ENCODE measurements around the gene MT1A. TPM values are rescaled to one million over a fixed set of nuclear protein-coding genes. Genes with fewer than 3 reads are reported as not detected.

Gene MT1A
- total RNA-seq, 2 donors from 2014 or later = 0.74 to 1.5 TPM

GRCh38 chr16:56629531-56629930 is 8.9 kb upstream of the MT1A start:
- DNase-seq (no peak), ATAC-seq (replicated peaks in 1 of 2) (no peak)
- no peak overlapping the region for H3K27ac Mint-ChIP-seq
- H3K36me3 Mint-ChIP-seq (ENCODE audit: insufficient read depth in 2 of 2) = peaks cover 0 to 1% of the 10 kb centered on the region in 2 donors
- H3K27me3 Mint-ChIP-seq (ENCODE audit: low read depth) = peaks cover 44% of the 10 kb centered on the region
- peaks cover 36% of the 10 kb centered on the region for H3K4me1 Mint-ChIP-seq (ENCODE audit: low read depth)
- no peak overlapping the region for H3K4me3 Mint-ChIP-seq
- no peaks in the 10 kb centered on the region for H3K9me3 Mint-ChIP-seq

GRCh38 chr16:56630134-56630533 is 8.3 kb upstream of the MT1A start:
- H3K36me3 Mint-ChIP-seq (ENCODE audit: insufficient read depth in 2 of 2) = no peaks in the 10 kb centered on the region
- H3K9me3 Mint-ChIP-seq = no peaks in the 10 kb centered on the region
- ATAC-seq (replicated peaks in 1 of 2) (peak in 1 of 2 donors; percentile 34), DNase-seq (no peak)
- H3K27me3 Mint-ChIP-seq (ENCODE audit: low read depth) = peaks cover 50% of the 10 kb centered on the region
- H3K27ac Mint-ChIP-seq = no peak overlapping the region
- peaks cover 42% of the 10 kb centered on the region for H3K4me1 Mint-ChIP-seq (ENCODE audit: low read depth)
- no peak overlapping the region for H3K4me3 Mint-ChIP-seq

GRCh38 chr16:56631197-56631596 is 7.3 kb upstream of the MT1A start:
- H3K9me3 Mint-ChIP-seq = no peaks in the 10 kb centered on the region
- peaks cover 60% of the 10 kb centered on the region for H3K27me3 Mint-ChIP-seq (ENCODE audit: low read depth)
- H3K4me1 Mint-ChIP-seq (ENCODE audit: low read depth) = peaks cover 43% of the 10 kb centered on the region
- H3K27ac Mint-ChIP-seq = no peak overlapping the region
- no peaks in the 10 kb centered on the region for H3K36me3 Mint-ChIP-seq (ENCODE audit: insufficient read depth in 2 of 2)
- no peak for DNase-seq
- no peak for ATAC-seq (replicated peaks in 1 of 2)
- H3K4me3 Mint-ChIP-seq = peak overlapping the region; percentile 76 to 85

- ATAC-seq (replicated peaks in 1 of 2) = no peak
- Mint-ChIP-seq H3K27ac (no peak overlapping the region), H3K4me3 (peak overlapping the region; percentile 76 to 85), H3K27me3 (ENCODE audit: low read depth) (peaks cover 66% of the 10 kb centered on the region), H3K4me1 (ENCODE audit: low read depth) (peaks cover 43% of the 10 kb centered on the region), H3K36me3 (ENCODE audit: insufficient read depth in 2 of 2) (no peaks in the 10 kb centered on the region), H3K9me3 (no peaks in the 10 kb centered on the region)
- DNase-seq = no peak
Observed at GRCh38 chr16:56631832-56632155, 6.7 kb upstream of the MT1A start.

- peaks cover 71% of the 10 kb centered on the region for H3K27me3 Mint-ChIP-seq (ENCODE audit: low read depth)
- peak in 1 of 2 donors; percentile 39 for DNase-seq
Observed at GRCh38 chr16:56632156-56632847, 6.2 kb upstream of the MT1A start, which contains the start of gene MT1M. Gene MT1M (plus strand): TSS chr16:56632659. CDS start chr16:56632732, 73 bp downstream.

GRCh38 chr16:56632848-56633365 is 5.6 kb upstream of the MT1A start:
- H3K27me3 Mint-ChIP-seq (ENCODE audit: low read depth) = peaks cover 77% of the 10 kb centered on the region
- peaks cover 52% of the 10 kb centered on the region for H3K4me1 Mint-ChIP-seq (ENCODE audit: low read depth)

More at GRCh38 chr16:56632156-56632847, 6.2 kb upstream of the MT1A start, which contains the start of gene MT1M:
- H3K27ac Mint-ChIP-seq = no peak within 1 kb of the TSS
- peaks cover 47% of the 10 kb centered on the region for H3K4me1 Mint-ChIP-seq (ENCODE audit: low read depth)
- peak; percentile 59 to 70 for ATAC-seq (replicated peaks in 1 of 2)
- peak within 1 kb of the TSS; percentile 76 to 85 for H3K4me3 Mint-ChIP-seq
- no peaks in the 10 kb centered on the region for H3K36me3 Mint-ChIP-seq (ENCODE audit: insufficient read depth in 2 of 2)
- H3K9me3 Mint-ChIP-seq = no peaks in the 10 kb centered on the region

DNA sequence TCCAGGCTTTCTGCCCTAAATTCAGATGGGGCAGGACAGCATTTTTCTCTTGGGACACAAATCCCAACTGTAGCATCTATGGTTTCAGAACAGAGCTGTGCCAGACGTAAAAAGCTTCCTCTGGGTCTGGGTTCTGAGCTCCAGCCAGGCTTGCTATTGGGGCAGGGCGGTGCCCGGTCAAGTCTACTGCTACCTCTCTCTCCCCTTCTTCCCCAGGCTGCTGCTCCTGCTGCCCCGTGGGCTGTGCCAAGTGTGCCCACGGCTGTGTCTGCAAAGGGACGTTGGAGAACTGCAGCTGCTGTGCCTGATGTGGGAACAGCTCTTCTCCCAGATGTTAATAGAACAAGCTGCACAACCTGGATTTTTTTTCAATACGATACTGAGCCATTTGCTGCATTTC is 4.9 kb upstream of the MT1A start:
- Mint-ChIP-seq H3K9me3 (no peaks in the 10 kb centered on the region), H3K27ac (no peak overlapping the region), H3K36me3 (ENCODE audit: insufficient read depth in 2 of 2) (no peaks in the 10 kb centered on the region), H3K27me3 (ENCODE audit: low read depth) (peaks cover 83% of the 10 kb centered on the region), H3K4me3 (no peak overlapping the region), H3K4me1 (ENCODE audit: low read depth) (peaks cover 56% of the 10 kb centered on the region)
- DNase-seq (no peak), ATAC-seq (replicated peaks in 1 of 2) (no peak)

More at GRCh38 chr16:56632848-56633365, 5.6 kb upstream of the MT1A start:
- H3K9me3 Mint-ChIP-seq = no peaks in the 10 kb centered on the region
- ATAC-seq (replicated peaks in 1 of 2) (no peak), DNase-seq (no peak)
- peak overlapping the region; percentile 76 to 85 for H3K4me3 Mint-ChIP-seq
- no peaks in the 10 kb centered on the region for H3K36me3 Mint-ChIP-seq (ENCODE audit: insufficient read depth in 2 of 2)
- no peak overlapping the region for H3K27ac Mint-ChIP-seq

DNA sequence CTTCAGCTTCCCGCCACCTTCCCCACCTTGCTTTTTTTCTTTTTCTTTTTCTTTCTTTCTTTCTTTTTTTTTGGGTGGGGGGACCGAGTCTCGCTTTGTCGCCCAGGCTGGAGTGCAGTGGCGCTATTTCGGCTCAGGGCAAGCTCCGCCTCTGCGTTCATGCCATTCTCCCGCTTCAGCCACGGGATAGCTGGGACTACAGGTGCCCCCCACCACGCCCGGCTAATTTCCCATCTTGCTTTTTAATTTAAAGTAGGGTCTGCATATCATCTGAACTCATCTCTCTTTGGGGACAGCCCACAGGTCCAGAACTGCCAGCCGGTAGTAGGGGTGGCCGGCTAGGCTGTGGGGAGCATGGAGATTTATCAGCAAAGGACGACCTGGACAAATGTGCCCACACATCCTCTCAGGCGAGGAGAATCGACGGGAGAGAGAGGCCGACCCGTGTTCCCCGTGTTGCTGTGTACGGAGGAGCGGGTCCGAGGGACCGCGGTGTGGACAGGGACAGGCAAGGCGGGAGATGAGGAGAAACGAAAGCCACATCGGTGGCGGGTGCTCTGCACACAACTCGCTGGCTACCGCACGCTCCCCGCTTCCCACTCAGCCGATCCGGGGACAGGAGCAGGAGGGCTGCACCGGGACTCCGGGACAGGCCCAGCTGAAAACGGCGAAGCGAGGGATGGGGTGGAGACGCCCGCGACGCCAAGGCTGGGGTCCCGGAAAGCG is 3.6 kb upstream of the MT1A start:
- no peak for DNase-seq
- ATAC-seq (replicated peaks in 1 of 2) = no peak
- no peaks in the 10 kb centered on the region for H3K36me3 Mint-ChIP-seq (ENCODE audit: insufficient read depth in 2 of 2)
- H3K27me3 Mint-ChIP-seq (ENCODE audit: low read depth) = peaks cover 95% of the 10 kb centered on the region
- H3K9me3 Mint-ChIP-seq = no peaks in the 10 kb centered on the region
- peak overlapping the region; percentile 68 to 84 for H3K4me3 Mint-ChIP-seq
- peaks cover 55% of the 10 kb centered on the region for H3K4me1 Mint-ChIP-seq (ENCODE audit: low read depth)
- H3K27ac Mint-ChIP-seq = no peak overlapping the region

GRCh38 chr16:56635441-56635967 is 3.0 kb upstream of the MT1A start:
- ATAC-seq (replicated peaks in 1 of 2) (no peak), DNase-seq (no peak)
- no peak overlapping the region for H3K27ac Mint-ChIP-seq
- no peaks in the 10 kb centered on the region for H3K36me3 Mint-ChIP-seq (ENCODE audit: insufficient read depth in 2 of 2)
- peaks cover 95% of the 10 kb centered on the region for H3K27me3 Mint-ChIP-seq (ENCODE audit: low read depth)
- peaks cover 49% of the 10 kb centered on the region for H3K4me1 Mint-ChIP-seq (ENCODE audit: low read depth)
- H3K9me3 Mint-ChIP-seq = no peaks in the 10 kb centered on the region
- H3K4me3 Mint-ChIP-seq = peak overlapping the region; percentile 68 to 84

GRCh38 chr16:56636616-56637413 is 1.7 kb upstream of the MT1A start:
- DNase-seq (no peak), ATAC-seq (replicated peaks in 1 of 2) (no peak)
- Mint-ChIP-seq H3K27ac (no peak overlapping the region), H3K4me3 (peak overlapping the region in 1 of 2 donors; percentile 84), H3K36me3 (ENCODE audit: insufficient read depth in 2 of 2) (no peaks in the 10 kb centered on the region), H3K9me3 (no peaks in the 10 kb centered on the region), H3K27me3 (ENCODE audit: low read depth) (peaks cover 91% of the 10 kb centered on the region), H3K4me1 (ENCODE audit: low read depth) (peaks cover 44% of the 10 kb centered on the region)

- H3K4me3 Mint-ChIP-seq = no peak overlapping the region
- H3K27me3 Mint-ChIP-seq (ENCODE audit: low read depth) = peaks cover 72% of the 10 kb centered on the region
- H3K4me1 Mint-ChIP-seq (ENCODE audit: low read depth) = peaks cover 52% of the 10 kb centered on the region
- H3K36me3 Mint-ChIP-seq (ENCODE audit: insufficient read depth in 2 of 2) = no peaks in the 10 kb centered on the region
- H3K27ac Mint-ChIP-seq = no peak overlapping the region
- no peaks in the 10 kb centered on the region for H3K9me3 Mint-ChIP-seq
- no peak for DNase-seq
- ATAC-seq (replicated peaks in 1 of 2) = no peak
Observed at GRCh38 chr16:56639045-56639444, 579 bp downstream of the MT1A start.

DNA sequence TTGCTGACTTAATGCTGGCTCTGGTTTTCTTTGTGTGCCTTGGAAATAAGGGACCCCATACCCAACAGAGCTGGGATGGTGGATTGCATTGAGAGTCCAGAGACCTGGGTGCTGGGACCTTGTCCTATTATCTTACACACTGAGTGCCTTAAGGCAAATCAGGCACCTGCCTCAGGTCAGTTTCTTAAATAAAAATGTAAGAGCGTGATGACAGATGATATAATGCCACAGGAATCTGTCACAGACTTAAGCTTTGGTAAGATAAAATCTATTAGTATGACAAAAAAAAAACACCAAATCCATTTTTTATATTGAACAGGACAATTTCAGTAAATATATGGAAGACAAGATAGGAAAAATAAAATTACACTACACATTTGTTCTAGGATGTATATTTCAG is 1.6 kb downstream of the MT1A start:
- no peak overlapping the region for H3K27ac Mint-ChIP-seq
- peaks cover 51% of the 10 kb centered on the region for H3K4me1 Mint-ChIP-seq (ENCODE audit: low read depth)
- no peaks in the 10 kb centered on the region for H3K9me3 Mint-ChIP-seq
- no peaks in the 10 kb centered on the region for H3K36me3 Mint-ChIP-seq (ENCODE audit: insufficient read depth in 2 of 2)
- peaks cover 62% of the 10 kb centered on the region for H3K27me3 Mint-ChIP-seq (ENCODE audit: low read depth)
- ATAC-seq (replicated peaks in 1 of 2) (no peak), DNase-seq (no peak)
- H3K4me3 Mint-ChIP-seq = no peak overlapping the region

Data from activated T-cell treated with anti-CD3 and anti-CD28 coated beads, Interleukin-2, amount 50 U/mL, for 72 hours (primary cell).